Medulla oblongata (tissue), 1 donor: ENCODE results near the gene FOSL1.
A peak's percentile ranks its signal among the peaks of the same experiment; 100 is the strongest.

Source experiments
- DNase-seq: peaks from one replicate; pipeline ENCODE4 v3.0.0-alpha.2; 2015; ENCODE audit errors: extremely low spot score

Gene FOSL1

DNA sequence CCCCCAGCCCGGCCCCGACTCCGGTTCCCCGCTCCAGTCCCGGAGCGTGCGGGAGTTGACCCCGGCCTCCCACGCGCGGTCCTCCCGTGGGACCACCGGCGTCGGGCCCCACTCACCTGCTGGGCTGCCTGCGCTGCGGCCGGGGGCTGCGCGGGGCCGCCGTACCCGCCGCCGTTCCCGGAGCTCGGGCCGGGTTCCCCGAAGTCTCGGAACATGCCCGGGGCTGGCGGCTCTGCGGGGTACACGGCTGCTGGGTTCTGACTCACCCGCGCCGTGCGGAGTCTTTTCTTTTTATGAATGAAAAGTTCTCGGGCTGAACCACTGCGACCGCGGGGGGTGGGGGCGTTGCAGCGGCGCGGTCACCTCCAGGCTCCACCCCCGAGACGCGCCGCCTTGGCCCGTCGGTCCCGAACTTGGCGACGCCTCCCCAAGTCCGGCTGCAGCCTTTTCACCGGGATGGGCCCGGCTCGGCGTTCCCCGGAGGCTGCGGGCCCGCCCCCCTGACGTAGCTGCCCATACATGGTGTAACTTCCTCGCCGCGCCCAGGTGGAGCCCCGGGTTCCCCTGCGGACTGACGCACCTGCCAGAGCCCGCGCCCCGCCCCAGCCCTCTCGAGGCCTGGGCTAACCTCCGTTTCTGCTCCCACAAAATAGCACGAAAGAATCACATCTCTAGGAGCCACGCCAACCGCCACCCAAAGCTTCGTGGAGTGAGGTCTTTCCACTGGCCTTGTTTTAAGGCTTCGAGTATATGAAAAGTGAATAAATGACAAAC, at the start of gene FOSL1:
TSS of gene FOSL1 (minus strand) at position 264 of the 774 bp plus-strand sequence. CDS start at position 215, 49 bp downstream.
- peak; percentile 71 for DNase-seq

- no peak for DNase-seq
These were observed 47.5 kb upstream of the FOSL1 start for GRCh38 chr11:65947603-65948125.

- DNase-seq = no peak
These were observed 46.9 kb upstream of the FOSL1 start for GRCh38 chr11:65947133-65947532.

GRCh38 chr11:65946655-65947054, 46.5 kb upstream of the FOSL1 start:
- no peak for DNase-seq

DNA sequence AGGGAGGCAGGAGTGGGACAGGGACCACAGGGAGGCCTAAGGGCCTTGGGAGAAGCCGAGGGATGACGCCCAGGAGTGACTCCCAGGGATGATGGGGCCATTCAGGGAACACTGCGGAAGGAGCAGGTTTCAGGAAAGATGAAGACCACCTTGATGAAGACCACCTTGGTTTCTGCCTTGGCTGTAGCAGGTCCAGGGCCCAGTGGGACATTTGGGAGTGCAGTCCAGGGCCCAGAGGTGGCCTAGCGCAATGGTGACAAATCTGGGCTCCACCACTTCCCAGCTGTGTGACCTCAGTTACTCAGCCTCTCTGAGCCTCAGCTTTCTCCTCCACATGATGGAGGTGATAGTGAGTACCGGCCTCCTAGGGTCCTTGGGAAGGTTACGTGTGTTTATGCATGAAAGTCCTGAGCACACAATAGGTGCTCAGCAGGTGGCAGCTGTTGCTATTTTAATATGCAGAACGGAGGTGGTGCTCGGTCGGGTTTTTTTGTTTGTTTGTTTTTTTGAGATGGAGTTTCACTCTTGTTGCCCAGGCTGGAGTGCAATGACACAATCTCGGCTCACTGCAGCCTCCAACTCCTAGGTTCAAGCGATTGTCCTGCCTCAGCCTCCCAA, 45.9 kb upstream of the FOSL1 start:
- DNase-seq = no peak

DNA sequence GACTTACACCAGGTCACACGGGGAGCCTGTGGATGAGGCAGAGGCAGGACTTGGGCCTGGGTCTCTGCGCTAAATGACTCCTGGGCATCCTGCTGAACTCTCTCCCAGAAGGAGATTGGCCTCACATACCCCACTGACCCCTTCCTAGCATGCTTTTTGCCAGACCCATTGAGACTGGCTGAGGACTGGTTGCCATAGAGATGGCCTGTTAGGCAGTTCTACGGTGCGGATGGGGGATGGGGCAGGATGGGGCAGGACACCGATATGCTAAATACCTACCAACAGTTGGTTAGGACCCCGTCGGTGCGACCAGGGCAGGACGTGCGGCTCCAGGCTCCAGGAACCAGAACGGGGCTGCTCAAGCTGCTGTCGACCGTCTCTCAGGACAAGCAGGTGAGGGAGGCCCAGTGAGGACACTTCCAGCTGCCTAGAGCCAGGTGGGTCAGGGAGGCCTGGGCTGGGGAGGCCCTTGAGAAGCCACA, 45.3 kb upstream of the FOSL1 start, which contains the start of gene TSGA10IP:
TSS of gene TSGA10IP (plus strand) at position 51 of the 482 bp plus-strand sequence. CDS start at position 247, 196 bp downstream.
- no peak for DNase-seq

GRCh38 chr11:65944767-65945166, 44.6 kb upstream of the FOSL1 start:
- no peak for DNase-seq

DNA sequence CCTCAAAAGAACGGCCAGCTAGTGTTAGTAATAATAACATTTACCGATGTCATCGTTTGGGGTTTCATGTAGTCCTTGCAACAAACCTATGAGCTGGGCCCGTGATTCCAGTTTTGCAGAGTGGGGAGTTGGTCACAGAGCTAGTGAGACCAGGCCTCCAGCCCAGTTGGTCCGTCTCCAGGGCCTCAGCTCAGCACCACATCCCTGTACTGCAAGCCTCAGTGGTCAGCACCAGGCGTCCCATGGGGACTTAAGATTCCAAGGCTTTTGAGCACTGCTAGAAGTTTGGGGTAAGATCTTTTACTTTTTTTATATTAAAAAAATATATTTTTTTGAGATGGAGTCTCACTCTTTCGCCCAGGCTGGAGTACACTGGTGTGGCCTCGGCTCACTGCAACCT, 44.0 kb upstream of the FOSL1 start:
- DNase-seq = no peak

DNA sequence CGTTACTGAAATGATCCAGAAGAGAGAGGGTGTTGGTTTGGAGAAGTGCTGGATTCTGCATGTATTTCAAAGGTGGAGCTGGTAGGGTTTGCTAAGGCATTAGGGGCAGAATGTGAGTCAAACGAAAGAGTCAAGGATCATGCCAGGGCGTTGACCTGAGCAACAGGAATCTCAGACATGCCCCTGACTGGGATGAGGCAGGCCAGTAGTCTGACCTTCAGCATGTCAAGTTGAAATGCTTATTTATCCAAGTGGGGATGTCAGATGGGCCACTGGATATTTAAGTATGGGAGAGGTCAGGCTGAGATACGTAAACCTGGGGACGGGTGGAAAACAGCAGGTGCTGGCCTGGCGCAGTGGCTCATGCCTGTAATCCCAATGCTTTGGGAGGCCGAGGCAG, 42.3 kb upstream of the FOSL1 start:
- DNase-seq = no peak

- DNase-seq = no peak
These were observed 41.6 kb upstream of the FOSL1 start for GRCh38 chr11:65941720-65942310.

GRCh38 chr11:65937766-65938165, 37.6 kb upstream of the FOSL1 start:
- no peak for DNase-seq

GRCh38 chr11:65934014-65934413, 33.8 kb upstream of the FOSL1 start:
- DNase-seq = no peak

DNA sequence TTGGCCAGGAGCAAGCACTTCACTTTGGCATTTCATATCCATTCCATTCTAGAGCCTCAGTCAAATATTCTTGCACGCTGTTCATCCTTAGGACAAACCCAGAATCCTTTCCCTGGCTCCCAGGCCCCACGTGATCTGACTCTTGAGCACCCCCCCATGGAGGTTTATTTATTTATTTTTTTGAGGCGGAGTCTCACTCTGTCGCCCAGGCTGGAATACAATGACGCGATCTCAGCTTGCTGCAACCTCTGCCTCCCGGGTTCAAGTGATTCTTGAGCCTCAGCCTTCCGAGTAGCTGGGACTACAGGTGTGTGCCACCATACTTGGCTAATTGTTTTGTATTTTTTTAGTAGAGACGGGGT, 32.4 kb upstream of the FOSL1 start:
- no peak for DNase-seq

GRCh38 chr11:65931773-65932557, 31.8 kb upstream of the FOSL1 start:
- DNase-seq = no peak

DNA sequence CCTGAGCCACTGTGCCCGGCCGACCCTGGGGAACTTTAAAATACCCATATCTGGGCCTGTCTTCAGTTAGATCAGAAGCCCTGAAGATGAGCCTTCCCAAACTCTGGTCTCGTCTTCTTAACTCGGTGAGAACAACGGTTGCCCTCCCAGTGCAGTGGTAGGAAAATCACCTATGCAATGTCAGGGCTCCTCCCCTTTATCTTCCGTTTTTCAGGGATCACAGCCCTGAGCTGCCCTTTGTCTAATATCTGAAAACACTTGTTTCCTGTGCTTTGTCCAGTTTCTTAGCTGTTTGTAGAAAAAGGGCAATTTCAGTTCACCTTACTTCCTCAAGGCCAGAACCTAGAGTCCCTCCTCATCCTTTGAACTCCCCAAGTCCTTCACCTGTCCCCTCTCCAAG, 28.5 kb upstream of the FOSL1 start:
- no peak for DNase-seq

DNA sequence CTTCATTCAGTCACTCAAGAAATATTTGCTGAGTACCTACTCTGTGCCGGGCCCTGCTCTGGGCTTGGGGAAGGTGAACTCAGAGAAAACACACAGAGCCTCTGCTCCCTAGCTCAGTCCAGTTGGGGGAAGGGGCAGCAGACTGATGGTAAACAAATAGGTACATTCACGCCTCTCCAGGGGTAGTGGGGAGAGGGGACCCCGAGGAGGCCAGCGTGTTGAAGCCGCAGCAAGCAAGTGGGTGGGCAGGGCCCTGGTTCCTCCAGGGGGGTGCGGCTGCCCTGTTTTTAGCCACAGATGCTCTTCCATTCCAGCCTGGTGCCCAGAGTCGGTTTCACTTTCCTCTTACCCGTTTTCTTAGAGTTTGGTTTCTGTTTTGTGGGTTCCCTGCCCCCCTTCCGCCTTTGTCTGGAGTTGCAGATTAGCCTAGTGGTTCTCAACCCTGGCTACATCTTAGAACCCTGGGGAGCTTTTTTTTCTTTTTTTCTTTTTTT, 27.8 kb upstream of the FOSL1 start:
- peak; percentile 68 for DNase-seq

- DNase-seq = no peak
These were observed 25.2 kb upstream of the FOSL1 start for GRCh38 chr11:65925397-65925796.

GRCh38 chr11:65922565-65922964, 22.4 kb upstream of the FOSL1 start:
- no peak for DNase-seq

DNA sequence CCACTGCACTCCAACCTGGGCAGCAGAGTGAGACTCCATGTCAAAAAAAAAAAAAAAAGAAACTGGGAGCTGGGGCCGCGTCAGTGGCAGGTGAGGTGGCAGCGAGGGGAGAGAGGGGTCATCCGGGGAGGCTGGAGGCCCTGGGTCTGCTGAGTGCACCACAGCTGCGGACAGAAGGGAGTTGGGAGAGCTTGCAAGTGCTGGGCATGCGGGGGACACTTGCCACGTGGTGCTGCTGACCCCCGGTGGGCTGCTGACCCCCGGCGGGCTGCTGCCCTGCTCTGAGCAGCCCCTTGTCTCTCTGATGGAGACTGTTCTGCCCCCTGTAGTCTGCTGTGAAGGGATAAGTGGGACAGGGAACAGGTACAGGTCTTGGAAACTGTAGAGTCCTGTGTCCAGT, 21.7 kb upstream of the FOSL1 start:
- DNase-seq = no peak

DNA sequence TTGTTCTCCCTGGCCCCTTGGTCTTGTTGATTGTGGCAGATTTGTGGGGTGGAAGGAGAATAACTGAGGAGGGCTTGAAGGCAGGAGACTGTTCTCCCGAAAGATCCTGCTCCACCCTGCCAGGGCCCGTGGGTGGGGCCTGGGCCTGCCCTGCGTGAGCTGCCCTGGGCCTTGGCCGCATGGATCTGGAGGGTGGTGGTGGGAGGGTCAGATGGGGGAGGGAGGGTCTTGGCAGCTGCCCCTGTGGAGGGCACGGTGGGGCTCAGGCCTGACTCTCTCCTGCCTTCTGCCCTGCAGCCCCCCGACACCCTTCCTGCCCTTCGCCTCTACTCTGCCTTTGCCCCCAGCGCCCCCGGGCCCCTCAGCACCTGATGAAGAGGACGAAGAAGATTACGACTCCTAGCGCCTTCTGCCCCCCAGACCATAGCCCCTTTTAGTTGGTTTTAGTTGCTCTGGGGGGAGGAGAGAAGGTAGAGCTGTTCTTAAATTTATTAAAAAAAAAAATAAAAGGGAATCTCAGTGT, 20.9 kb upstream of the FOSL1 start:
- DNase-seq = no peak

- DNase-seq = no peak
These were observed 20.2 kb upstream of the FOSL1 start for GRCh38 chr11:65920372-65920802.
